ENCODE measurements around the gene FAM3D. TPM values are rescaled to one million over a fixed set of nuclear protein-coding genes. Genes with fewer than 3 reads are reported as not detected.

FAM3D gene
- polyA plus RNA-seq, 3 donors = 0.28 to 1.9 (median 0.71) TPM

- Histone ChIP-seq H3K4me2 (replicated peaks; ENCODE audit: extremely low read depth, low read length, poor library complexity, severe bottlenecking) (no peak overlapping the region), H4K20me1 (ENCODE audit: insufficient read depth, low read length) (no peaks in the 10 kb centered on the region), H3K4me3 (replicated peaks in 1 of 3; ENCODE audit: low read depth in 2 of 3, low read length in 3 of 3) (no peak overlapping the region), H3K27me3 (ENCODE audit: control insufficient read depth in 2 of 2, insufficient read depth in 2 of 2, low read length in 2 of 2) (peaks cover 0 to 2% of the 10 kb centered on the region in 2 donors), H3K27ac (ENCODE audit: low read depth in 1 of 2, low read length in 2 of 2) (no peak overlapping the region), H2AFZ (ENCODE audit: insufficient read depth, low read depth, low read length, poor library complexity, severe bottlenecking) (no peak overlapping the region), H3K36me3 (replicated peaks in 1 of 2; ENCODE audit: control insufficient read depth in 1 of 2, insufficient read depth in 2 of 2, low read length in 2 of 2) (no peaks in the 10 kb centered on the region), H3K9me3 (replicated peaks in 1 of 2; ENCODE audit: control insufficient read depth in 1 of 2, insufficient read depth in 1 of 2, low read length in 2 of 2) (peaks cover 0 to 4% of the 10 kb centered on the region in 2 donors), H3K4me1 (ENCODE audit: control insufficient read depth in 1 of 2, insufficient read depth in 2 of 2, low read length in 2 of 2) (no peaks in the 10 kb centered on the region), H3K9ac (ENCODE audit: insufficient read depth, low read length, poor library complexity, severe bottlenecking) (no peak overlapping the region), H3K79me2 (ENCODE audit: insufficient read depth, low read length) (no peaks in the 10 kb centered on the region)
- H3K4me1 Mint-ChIP-seq = no peaks in the 10 kb centered on the region
- DNase-seq = no peak
- intact Hi-C loops (cut with micrococcal nuclease) = no loop called here
- no peak overlapping the region for H3K27ac Mint-ChIP-seq
- no peaks in the 10 kb centered on the region for H3K36me3 Mint-ChIP-seq
- no peak for TF ChIP-seq CTCF (IDR thresholded peaks at IDR 0.05)
- peaks cover 0 to 20% (median 12%) of the 10 kb centered on the region in 3 donors for H3K27me3 Mint-ChIP-seq (ENCODE audit: low read depth in 3 of 3)
- H3K9me3 Mint-ChIP-seq = peaks cover 0 to 5% (median 2%) of the 10 kb centered on the region in 7 donors
- no CpG with 5 or more reads among the region's 6 CpGs for WGBS (ENCODE audit: insufficient coverage)
- H3K4me3 Mint-ChIP-seq = no peak overlapping the region
Measured at GRCh38 chr3:58604031-58604430, 62.5 kb downstream of the FAM3D start.

GRCh38 chr3:58603606-58604005, 63.0 kb downstream of the FAM3D start:
- Mint-ChIP-seq H3K27ac (no peak overlapping the region), H3K4me1 (no peaks in the 10 kb centered on the region), H3K27me3 (ENCODE audit: low read depth in 3 of 3) (peaks cover 0 to 20% (median 9%) of the 10 kb centered on the region in 3 donors), H3K36me3 (no peaks in the 10 kb centered on the region), H3K4me3 (no peak overlapping the region), H3K9me3 (peaks cover 0 to 5% (median 2%) of the 10 kb centered on the region in 7 donors)
- H3K27ac ChIP-seq (ENCODE audit: low read depth in 1 of 2, low read length in 2 of 2) = no peak overlapping the region
- no peak overlapping the region for H3K4me2 ChIP-seq (replicated peaks; ENCODE audit: extremely low read depth, low read length, poor library complexity, severe bottlenecking)
- no peaks in the 10 kb centered on the region for H3K36me3 ChIP-seq (replicated peaks in 1 of 2; ENCODE audit: control insufficient read depth in 1 of 2, insufficient read depth in 2 of 2, low read length in 2 of 2)
- no peaks in the 10 kb centered on the region for H3K79me2 ChIP-seq (ENCODE audit: insufficient read depth, low read length)
- H4K20me1 ChIP-seq (ENCODE audit: insufficient read depth, low read length) = no peaks in the 10 kb centered on the region
- no peaks in the 10 kb centered on the region for H3K4me1 ChIP-seq (ENCODE audit: control insufficient read depth in 1 of 2, insufficient read depth in 2 of 2, low read length in 2 of 2)
- peaks cover 0 to 2% of the 10 kb centered on the region in 2 donors for H3K27me3 ChIP-seq (ENCODE audit: control insufficient read depth in 2 of 2, insufficient read depth in 2 of 2, low read length in 2 of 2)
- TF ChIP-seq CTCF (IDR thresholded peaks at IDR 0.05) = no peak
- no peak overlapping the region for H3K4me3 ChIP-seq (replicated peaks in 1 of 3; ENCODE audit: low read depth in 2 of 3, low read length in 3 of 3)
- intact Hi-C loops (cut with micrococcal nuclease) = no loop called here
- peaks cover 0 to 4% of the 10 kb centered on the region in 2 donors for H3K9me3 ChIP-seq (replicated peaks in 1 of 2; ENCODE audit: control insufficient read depth in 1 of 2, insufficient read depth in 1 of 2, low read length in 2 of 2)
- no peak for DNase-seq
- no peak overlapping the region for H2AFZ ChIP-seq (ENCODE audit: insufficient read depth, low read depth, low read length, poor library complexity, severe bottlenecking)
- no peak overlapping the region for H3K9ac ChIP-seq (ENCODE audit: insufficient read depth, low read length, poor library complexity, severe bottlenecking)
